ENCODE data around the gene CTNND2.

DNA sequence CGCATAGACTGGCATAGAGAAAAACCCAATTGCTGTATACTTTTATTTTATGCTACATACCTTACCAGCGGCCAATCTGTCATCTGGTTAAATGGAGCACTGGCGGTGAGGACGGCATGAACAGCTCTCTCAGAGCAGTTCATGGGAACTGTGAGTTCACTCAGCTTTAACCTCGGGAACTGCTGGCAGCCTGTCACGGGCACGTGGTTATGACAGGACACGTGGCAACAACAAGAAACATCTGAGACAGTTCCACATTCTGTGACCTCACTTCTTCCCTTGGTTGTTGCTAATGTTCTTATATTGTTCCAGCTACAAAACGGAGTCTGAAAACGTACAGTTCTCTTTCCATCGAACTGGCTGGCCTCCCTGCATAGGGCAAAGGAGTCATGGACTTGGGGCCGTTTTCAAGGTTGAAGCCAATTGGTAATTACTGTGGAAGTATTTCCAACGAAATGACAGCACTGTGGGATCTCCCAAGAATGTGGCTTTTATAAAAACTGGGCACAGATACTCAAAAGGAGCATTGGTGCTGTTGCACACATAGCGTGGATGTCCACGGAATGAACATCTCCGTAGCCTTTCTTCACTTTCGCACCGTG, 896.9 kb downstream of the CTNND2 start:
- TF ChIP-seq, protein P1, sequence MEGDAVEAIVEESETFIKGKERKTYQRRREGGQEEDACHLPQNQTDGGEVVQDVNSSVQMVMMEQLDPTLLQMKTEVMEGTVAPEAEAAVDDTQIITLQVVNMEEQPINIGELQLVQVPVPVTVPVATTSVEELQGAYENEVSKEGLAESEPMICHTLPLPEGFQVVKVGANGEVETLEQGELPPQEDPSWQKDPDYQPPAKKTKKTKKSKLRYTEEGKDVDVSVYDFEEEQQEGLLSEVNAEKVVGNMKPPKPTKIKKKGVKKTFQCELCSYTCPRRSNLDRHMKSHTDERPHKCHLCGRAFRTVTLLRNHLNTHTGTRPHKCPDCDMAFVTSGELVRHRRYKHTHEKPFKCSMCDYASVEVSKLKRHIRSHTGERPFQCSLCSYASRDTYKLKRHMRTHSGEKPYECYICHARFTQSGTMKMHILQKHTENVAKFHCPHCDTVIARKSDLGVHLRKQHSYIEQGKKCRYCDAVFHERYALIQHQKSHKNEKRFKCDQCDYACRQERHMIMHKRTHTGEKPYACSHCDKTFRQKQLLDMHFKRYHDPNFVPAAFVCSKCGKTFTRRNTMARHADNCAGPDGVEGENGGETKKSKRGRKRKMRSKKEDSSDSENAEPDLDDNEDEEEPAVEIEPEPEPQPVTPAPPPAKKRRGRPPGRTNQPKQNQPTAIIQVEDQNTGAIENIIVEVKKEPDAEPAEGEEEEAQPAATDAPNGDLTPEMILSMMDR (IDR thresholded peaks at IDR 0.05): no peak
- TF ChIP-seq POLR2A (IDR thresholded peaks at IDR 0.05; ENCODE audit: low read depth) (no peak), EP300 (IDR thresholded peaks at IDR 0.05) (no peak), POLR2AphosphoS5 (IDR thresholded peaks at IDR 0.05) (no peak)

All from esophagus muscularis mucosa (tissue), 4 donors.